ENCODE measurements around the gene SLC26A4. TPM values are rescaled to one million over a fixed set of nuclear protein-coding genes. Genes with fewer than 3 reads are reported as not detected.
"Not testable (repeated sequence)": the region's sequence is repeated elsewhere in the genome, so short reads cannot be mapped to it uniquely, and the experiment has no call there.

The SLC26A4 gene
- total RNA-seq, 1 experiment from 2014 or later, result 0.33 TPM

DNA sequence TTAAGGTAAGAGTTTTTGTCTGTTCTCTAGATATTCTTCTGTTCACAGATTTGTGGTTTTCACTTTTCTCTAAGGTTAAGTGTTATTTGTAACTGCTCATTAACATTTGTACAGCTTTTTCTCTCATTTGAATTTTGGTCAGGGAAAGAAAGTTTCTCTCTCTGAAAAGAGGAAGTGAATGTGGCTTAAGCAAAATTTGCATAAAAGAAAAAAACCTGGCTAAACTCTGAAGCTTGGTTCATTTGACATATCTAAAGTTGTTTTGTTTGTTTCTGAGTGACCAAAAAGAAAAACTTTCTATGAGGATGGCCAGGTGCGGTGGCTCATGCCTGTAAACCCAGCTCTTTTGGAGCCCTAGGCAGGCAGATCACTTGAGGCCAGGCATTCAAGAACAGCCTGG lies 22.0 kb upstream of the SLC26A4 start:
- no peaks in the 10 kb centered on the region for H3K27me3 ChIP-seq (ENCODE audit: insufficient read depth, low read length)
- H3K4me1 Mint-ChIP-seq, result peaks cover 0 to 5% of the 10 kb centered on the region in 2 experiments; a peak in 3 of 4 replicates
- H2BK5ac ChIP-seq (ENCODE audit: insufficient read length, low read length), result no peak overlapping the region
- H3K79me2 ChIP-seq (ENCODE audit: insufficient read depth, low read length), result no peaks in the 10 kb centered on the region
- H2BK12ac ChIP-seq (ENCODE audit: insufficient read length, low read depth, low read length), result no peak overlapping the region
- no peaks in the 10 kb centered on the region for H4K20me1 ChIP-seq (ENCODE audit: control insufficient read depth, insufficient read depth, insufficient read length)
- H3K27me3 Mint-ChIP-seq (ENCODE audit: low read depth), result peaks cover 7% of the 10 kb centered on the region
- H3K18ac ChIP-seq (ENCODE audit: insufficient read length, low read depth, low read length), result no peak overlapping the region
- no peak overlapping the region for H2AFZ ChIP-seq (ENCODE audit: low read length)
- no peak overlapping the region for H3K23ac ChIP-seq (ENCODE audit: insufficient read length, low read depth, low read length)
- no peak overlapping the region for H3K27ac ChIP-seq (ENCODE audit: insufficient read length, low read depth, low read length)
- no peak overlapping the region for H4K5ac ChIP-seq (ENCODE audit: insufficient read length, low read depth, low read length)
- no peak overlapping the region for H4K91ac ChIP-seq (ENCODE audit: insufficient read length, low read depth, low read length)
- H3K4me3 Mint-ChIP-seq, result no peak overlapping the region
- no peaks in the 10 kb centered on the region for H3K9me3 Mint-ChIP-seq
- H3K9me3 ChIP-seq (ENCODE audit: control insufficient read depth, low read depth, low read length), result no peaks in the 10 kb centered on the region
- no peak overlapping the region for H2BK20ac ChIP-seq (ENCODE audit: low read depth, low read length, poor library complexity, severe bottlenecking)
- no peaks in the 10 kb centered on the region for H3K4me1 ChIP-seq (ENCODE audit: insufficient read depth, low read length)
- H3K79me1 ChIP-seq (ENCODE audit: insufficient read depth, low read depth, low read length, poor library complexity, severe bottlenecking), result no peaks in the 10 kb centered on the region
- TF ChIP-seq, protein P1, sequence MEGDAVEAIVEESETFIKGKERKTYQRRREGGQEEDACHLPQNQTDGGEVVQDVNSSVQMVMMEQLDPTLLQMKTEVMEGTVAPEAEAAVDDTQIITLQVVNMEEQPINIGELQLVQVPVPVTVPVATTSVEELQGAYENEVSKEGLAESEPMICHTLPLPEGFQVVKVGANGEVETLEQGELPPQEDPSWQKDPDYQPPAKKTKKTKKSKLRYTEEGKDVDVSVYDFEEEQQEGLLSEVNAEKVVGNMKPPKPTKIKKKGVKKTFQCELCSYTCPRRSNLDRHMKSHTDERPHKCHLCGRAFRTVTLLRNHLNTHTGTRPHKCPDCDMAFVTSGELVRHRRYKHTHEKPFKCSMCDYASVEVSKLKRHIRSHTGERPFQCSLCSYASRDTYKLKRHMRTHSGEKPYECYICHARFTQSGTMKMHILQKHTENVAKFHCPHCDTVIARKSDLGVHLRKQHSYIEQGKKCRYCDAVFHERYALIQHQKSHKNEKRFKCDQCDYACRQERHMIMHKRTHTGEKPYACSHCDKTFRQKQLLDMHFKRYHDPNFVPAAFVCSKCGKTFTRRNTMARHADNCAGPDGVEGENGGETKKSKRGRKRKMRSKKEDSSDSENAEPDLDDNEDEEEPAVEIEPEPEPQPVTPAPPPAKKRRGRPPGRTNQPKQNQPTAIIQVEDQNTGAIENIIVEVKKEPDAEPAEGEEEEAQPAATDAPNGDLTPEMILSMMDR (conservative IDR thresholded peaks at IDR 0.05), result no peak
- H2BK15ac ChIP-seq (ENCODE audit: low read depth, low read length), result no peak overlapping the region
- H2AK5ac ChIP-seq (ENCODE audit: insufficient read length, low read length), result no peak overlapping the region
- H3K36me3 Mint-ChIP-seq (ENCODE audit: insufficient read depth in 1 of 3, low read depth in 3 of 3), result 0 out of 7 replicates have a peak, but pooled peaks cover 0 to 3% (median 0%) of the 10 kb centered on the region in 3 experiments
- no peaks in the 10 kb centered on the region for H3K23me2 ChIP-seq (ENCODE audit: insufficient read length, low read depth, low read length, poor library complexity, severe bottlenecking)
- DNase-seq, result no peak
- H4K8ac ChIP-seq (replicated peaks; ENCODE audit: insufficient read length, low read depth, low read length), result no peak overlapping the region
- WGBS (ENCODE audit: extremely low coverage, insufficient read length, low lambda C conversion rate), result no CpG with 5 or more reads among the region's 1 CpG
- H2BK120ac ChIP-seq (ENCODE audit: low read depth, low read length, poor library complexity, severe bottlenecking), result no peak overlapping the region
- H3K27ac Mint-ChIP-seq, result peak overlapping the region in 1 of 3 experiments; percentile 56; a peak in 1 of 7 replicates
- H3K4me2 ChIP-seq (ENCODE audit: insufficient read depth, insufficient read length, low read length), result no peak overlapping the region
- H3K4ac ChIP-seq (ENCODE audit: low read depth, low read length), result no peak overlapping the region
- no peak overlapping the region for H3T11ph ChIP-seq (ENCODE audit: low read length)
- no peak overlapping the region for H3K14ac ChIP-seq (ENCODE audit: insufficient read depth, low read length)
- H3K56ac ChIP-seq (ENCODE audit: insufficient read length, low read depth, low read length), result no peak overlapping the region
- no peak overlapping the region for H3K9ac ChIP-seq (ENCODE audit: extremely low read depth, insufficient read length, low read length)

DNA sequence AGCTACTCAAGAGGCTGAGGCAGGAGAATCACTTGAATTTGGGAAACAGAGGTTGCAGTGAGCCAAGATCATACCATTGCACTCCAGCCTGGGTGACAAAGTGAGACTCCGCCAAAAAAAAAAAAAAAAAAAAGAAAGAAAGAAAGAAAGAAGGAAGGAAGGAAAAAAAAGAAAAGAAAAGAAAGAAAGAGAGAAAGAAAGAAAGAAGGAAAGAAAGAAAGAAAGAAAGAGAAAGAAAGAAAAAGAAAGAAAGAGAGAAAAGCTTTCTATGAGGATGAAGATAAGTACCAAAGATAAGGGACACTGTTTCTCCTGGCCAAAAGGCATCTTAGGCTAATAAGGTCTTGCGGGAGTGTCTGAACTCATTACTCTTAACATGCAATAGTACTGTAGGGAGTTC lies 21.6 kb upstream of the SLC26A4 start:
- H2BK15ac ChIP-seq (ENCODE audit: low read depth, low read length); H4K5ac ChIP-seq (ENCODE audit: insufficient read length, low read depth, low read length); H4K8ac ChIP-seq (replicated peaks; ENCODE audit: insufficient read length, low read depth, low read length); H3K9ac ChIP-seq (ENCODE audit: extremely low read depth, insufficient read length, low read length); H3K27ac Mint-ChIP-seq; H3K4me1 Mint-ChIP-seq; H3K79me2 ChIP-seq (ENCODE audit: insufficient read depth, low read length); H3K4ac ChIP-seq (ENCODE audit: low read depth, low read length); H2AK5ac ChIP-seq (ENCODE audit: insufficient read length, low read length); H3K36me3 Mint-ChIP-seq (ENCODE audit: insufficient read depth in 1 of 3, low read depth in 3 of 3); H3K23me2 ChIP-seq (ENCODE audit: insufficient read length, low read depth, low read length, poor library complexity, severe bottlenecking); H3T11ph ChIP-seq (ENCODE audit: low read length); H3K23ac ChIP-seq (ENCODE audit: insufficient read length, low read depth, low read length); H3K14ac ChIP-seq (ENCODE audit: insufficient read depth, low read length); DNase-seq; H3K27me3 Mint-ChIP-seq (ENCODE audit: low read depth); H3K9me3 Mint-ChIP-seq; H2BK120ac ChIP-seq (ENCODE audit: low read depth, low read length, poor library complexity, severe bottlenecking); H2BK12ac ChIP-seq (ENCODE audit: insufficient read length, low read depth, low read length); H3K9me3 ChIP-seq (ENCODE audit: control insufficient read depth, low read depth, low read length); H4K91ac ChIP-seq (ENCODE audit: insufficient read length, low read depth, low read length); H3K79me1 ChIP-seq (ENCODE audit: insufficient read depth, low read depth, low read length, poor library complexity, severe bottlenecking); H3K4me3 Mint-ChIP-seq; H3K18ac ChIP-seq (ENCODE audit: insufficient read length, low read depth, low read length); H3K56ac ChIP-seq (ENCODE audit: insufficient read length, low read depth, low read length); H2BK20ac ChIP-seq (ENCODE audit: low read depth, low read length, poor library complexity, severe bottlenecking); H3K27me3 ChIP-seq (ENCODE audit: insufficient read depth, low read length); H3K27ac ChIP-seq (ENCODE audit: insufficient read length, low read depth, low read length); H3K4me1 ChIP-seq (ENCODE audit: insufficient read depth, low read length); H4K20me1 ChIP-seq (ENCODE audit: control insufficient read depth, insufficient read depth, insufficient read length); H3K4me2 ChIP-seq (ENCODE audit: insufficient read depth, insufficient read length, low read length); H2BK5ac ChIP-seq (ENCODE audit: insufficient read length, low read length); H2AFZ ChIP-seq (ENCODE audit: low read length): not testable (repeated sequence)
- no CpG with 5 or more reads among the region's 2 CpGs for WGBS (ENCODE audit: extremely low coverage, insufficient read length, low lambda C conversion rate)

Data from H9 (cell line).